CD14-positive monocyte (primary cell): ENCODE measurements around the gene PDE4D. TPM values are rescaled to one million over a fixed set of nuclear protein-coding genes. Genes with fewer than 3 reads are reported as not detected.
A peak's percentile ranks its signal among the peaks of the same experiment; 100 is the strongest.

ENCODE experiments used
- DNase-seq, 3 donors: peaks; one replicate each; pipeline ENCODE4 v3.0.0-alpha.2; 2011 to 2022
- H2AFZ ChIP-seq: 2 replicates; pipeline ENCODE4 v1.6.0; 2012; ENCODE audit warnings: mild to moderate bottlenecking, low read depth, low read length, inconsistent platforms; ENCODE audit not compliant: insufficient read depth, poor library complexity, severe bottlenecking
- H3K27ac ChIP-seq, 2 donors: 1 replicate in 1 of 2; 2 replicates in 1 of 2; pipeline ENCODE4 v1.5.1; 2012 to 2013; ENCODE audit warnings: low read length in 2 of 2, control low read depth in 1 of 2, inconsistent platforms in 1 of 2, low read depth in 1 of 2, mild to moderate bottlenecking in 1 of 2
- H3K27me3 ChIP-seq, 2 donors: one replicate each; pipeline versions ENCODE4 v1.6.0 to v1.6.1; 2011 to 2013; ENCODE audit warnings: low read length in 2 of 2; ENCODE audit not compliant: control insufficient read depth in 2 of 2, insufficient read depth in 2 of 2
- H3K36me3 ChIP-seq, 2 donors: replicated peaks in 1 of 2; 1 replicate in 1 of 2; 2 replicates in 1 of 2; pipeline versions ENCODE4 v1.5.1 to v1.6.1; 2012 to 2013; ENCODE audit warnings: low read length in 2 of 2, control low read depth in 1 of 2, inconsistent platforms in 1 of 2, mild to moderate bottlenecking in 1 of 2; ENCODE audit not compliant: insufficient read depth in 2 of 2, control insufficient read depth in 1 of 2
- H3K4me1 ChIP-seq, 2 donors: 1 replicate in 1 of 2; 2 replicates in 1 of 2; pipeline versions ENCODE4 v1.5.1 to v1.6.1; 2012 to 2013; ENCODE audit warnings: low read length in 2 of 2, control low read depth in 1 of 2, inconsistent platforms in 1 of 2, mild to moderate bottlenecking in 1 of 2, moderate library complexity in 1 of 2; ENCODE audit not compliant: insufficient read depth in 2 of 2, control insufficient read depth in 1 of 2
- H3K4me2 ChIP-seq: replicated peaks from 2 replicates; pipeline ENCODE3; 2012; ENCODE audit warnings: low read length, moderate library complexity, mild to moderate bottlenecking; ENCODE audit not compliant: poor library complexity, severe bottlenecking; ENCODE audit errors: extremely low read depth
- H3K4me3 ChIP-seq, 3 experiments: fragments of 200-600 bp in 1 of 3; sonication (generic) in 1 of 3; replicated peaks in 1 of 3; 1 replicate in 2 of 3; 2 replicates in 1 of 3; pipeline ENCODE4 v1.5.1; 2011 to 2013; ENCODE audit warnings: low read length in 3 of 3, mild to moderate bottlenecking in 3 of 3, control low read depth in 2 of 3, low read depth in 2 of 3, inconsistent platforms in 1 of 3, moderate library complexity in 1 of 3
- H3K79me2 ChIP-seq: 2 replicates; pipeline ENCODE4 v1.6.0; 2012; ENCODE audit warnings: mild to moderate bottlenecking, control low read depth, inconsistent platforms, low read length, moderate library complexity; ENCODE audit not compliant: insufficient read depth
- H3K9ac ChIP-seq: 2 replicates; pipeline ENCODE4 v1.6.0; 2017; ENCODE audit warnings: low read length, mild to moderate bottlenecking; ENCODE audit not compliant: insufficient read depth, poor library complexity, severe bottlenecking
- H3K9me3 ChIP-seq, 2 donors: replicated peaks in 1 of 2; 1 replicate in 1 of 2; 2 replicates in 1 of 2; pipeline versions ENCODE4 v1.5.1 to v1.6.1; 2012 to 2013; ENCODE audit warnings: low read length in 2 of 2, control low read depth in 1 of 2; ENCODE audit not compliant: control insufficient read depth in 1 of 2, insufficient read depth in 1 of 2
- H4K20me1 ChIP-seq: 2 replicates; pipeline ENCODE4 v1.6.0; 2012; ENCODE audit warnings: mild to moderate bottlenecking, low read length, control low read depth, moderate library complexity; ENCODE audit not compliant: insufficient read depth
- H3K27ac Mint-ChIP-seq, 7 donors: one replicate each; pipeline ENCODE4 v1.8.0; 2020; ENCODE audit warnings: mild to moderate bottlenecking in 7 of 7, mixed read lengths in 7 of 7, moderate library complexity in 6 of 7, inconsistent platforms in 2 of 7
- H3K27me3 Mint-ChIP-seq, 3 donors: one replicate each; pipeline ENCODE4 v1.8.0; 2021 to 2022; ENCODE audit warnings: low read depth in 3 of 3, mild to moderate bottlenecking in 3 of 3, mixed read lengths in 3 of 3, moderate library complexity in 3 of 3, inconsistent platforms in 1 of 3
- H3K36me3 Mint-ChIP-seq, 2 donors: one replicate each; pipeline ENCODE4 v1.8.0; 2020; ENCODE audit warnings: mixed read lengths in 2 of 2, inconsistent platforms in 1 of 2, mild to moderate bottlenecking in 1 of 2
- H3K4me1 Mint-ChIP-seq: one replicate; pipeline ENCODE4 v1.8.0; 2020; ENCODE audit warnings: mild to moderate bottlenecking, mixed read lengths
- H3K4me3 Mint-ChIP-seq, 2 donors: one replicate each; pipeline ENCODE4 v1.8.0; 2020; ENCODE audit warnings: mild to moderate bottlenecking in 2 of 2, mixed read lengths in 2 of 2, moderate library complexity in 1 of 2
- H3K9me3 Mint-ChIP-seq, 7 donors: one replicate each; pipeline ENCODE4 v1.8.0; 2020 to 2022; ENCODE audit warnings: mixed read lengths in 7 of 7, mild to moderate bottlenecking in 6 of 7, moderate library complexity in 6 of 7, inconsistent platforms in 2 of 7
- WGBS: methylation state at CpG from one replicate; pipeline ENCODE4 v1.1.5; 2013; ENCODE audit warnings: missing lambda C conversion rate; ENCODE audit not compliant: insufficient coverage; 5-methylcytosine and 5-hydroxymethylcytosine counted together
- intact Hi-C, 2 donors: fragments of 100-400 bp; cut with micrococcal nuclease; formaldehyde crosslinking; loops; one replicate each; pipeline versions ENCODE4 v1.15.0 to v1.15.1; 2023
- polyA plus RNA-seq, 3 donors: library from polyadenylated mRNA; depleted of rRNA in 1 of 3; unstranded in 2 of 3; stranded (reverse) in 1 of 3; fragments of 300-500 nt in 2 of 3; fragments of >200 nt in 1 of 3; fragmentation: Illumina TruSeq in 2 of 3; gene quantifications; 1 replicate in 2 of 3; 2 replicates in 1 of 3; pipeline ENCODE4 v1.2.3, GENCODE V29; 2012 to 2021
- TF ChIP-seq, protein P1 (sequence below): fragments of 200-600 bp; IDR thresholded peaks from one replicate; pipeline ENCODE4 v1.8.0; 2022; ENCODE audit warnings: antibody characterized with exemption, mild to moderate bottlenecking

Gene PDE4D
- polyA plus RNA-seq, 3 donors = 1.9 to 3.4 (median 2.8) TPM

DNA sequence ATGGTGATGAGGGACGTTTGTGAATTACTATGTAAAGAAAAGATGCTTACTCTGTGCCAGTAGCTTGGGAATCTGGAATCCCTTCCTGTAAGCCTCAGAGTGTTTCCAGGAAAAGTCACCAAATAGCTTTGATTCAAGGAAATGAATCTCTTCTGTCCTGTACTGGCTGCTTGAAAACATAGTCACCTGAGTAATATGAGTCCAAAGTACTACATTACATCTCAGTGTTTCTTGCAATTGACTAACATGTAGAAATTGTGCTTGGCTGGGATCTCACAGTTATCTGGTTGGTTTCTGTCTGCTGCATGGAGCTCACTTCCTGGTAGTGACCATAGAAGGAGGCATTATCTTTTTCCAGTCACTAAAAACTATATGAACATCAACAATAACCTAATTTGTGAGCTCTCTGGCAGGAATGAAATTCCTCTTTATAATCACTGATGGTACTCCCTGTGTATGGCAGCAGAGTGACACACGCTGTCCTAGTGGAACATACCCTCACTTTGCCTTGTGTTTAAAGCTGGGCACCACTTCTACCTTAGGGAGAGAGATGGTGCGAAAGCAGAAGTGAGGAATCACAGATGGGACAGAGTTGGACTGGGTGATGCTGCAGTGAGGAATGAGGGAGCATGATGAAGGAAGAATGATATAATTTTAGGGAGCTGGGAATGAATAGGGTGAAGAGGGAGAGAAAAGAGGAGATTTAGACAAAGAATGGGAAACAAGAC is 742.2 kb downstream of the PDE4D start:
- Histone ChIP-seq H3K9ac (no peak overlapping the region), H2AFZ (no peak overlapping the region), H3K4me1 (no peaks in the 10 kb centered on the region), H3K4me2 (no peak overlapping the region), H3K36me3 (no peaks in the 10 kb centered on the region), H3K4me3 (no peak overlapping the region), H3K9me3 (no peaks in the 10 kb centered on the region), H4K20me1 (no peaks in the 10 kb centered on the region), H3K27me3 (no peaks in the 10 kb centered on the region), H3K79me2 (no peaks in the 10 kb centered on the region), H3K27ac (no peak overlapping the region)
- WGBS = 93% methylated on average over 3 of the region's 3 CpGs
- Mint-ChIP-seq H3K4me1 (no peaks in the 10 kb centered on the region), H3K27me3 (no peaks in the 10 kb centered on the region), H3K9me3 (peaks cover 0 to 1% (median 0%) of the 10 kb centered on the region in 7 donors), H3K36me3 (no peaks in the 10 kb centered on the region), H3K27ac (peak overlapping the region in 1 of 7 donors; percentile 1), H3K4me3 (no peak overlapping the region)
- TF ChIP-seq, protein P1, sequence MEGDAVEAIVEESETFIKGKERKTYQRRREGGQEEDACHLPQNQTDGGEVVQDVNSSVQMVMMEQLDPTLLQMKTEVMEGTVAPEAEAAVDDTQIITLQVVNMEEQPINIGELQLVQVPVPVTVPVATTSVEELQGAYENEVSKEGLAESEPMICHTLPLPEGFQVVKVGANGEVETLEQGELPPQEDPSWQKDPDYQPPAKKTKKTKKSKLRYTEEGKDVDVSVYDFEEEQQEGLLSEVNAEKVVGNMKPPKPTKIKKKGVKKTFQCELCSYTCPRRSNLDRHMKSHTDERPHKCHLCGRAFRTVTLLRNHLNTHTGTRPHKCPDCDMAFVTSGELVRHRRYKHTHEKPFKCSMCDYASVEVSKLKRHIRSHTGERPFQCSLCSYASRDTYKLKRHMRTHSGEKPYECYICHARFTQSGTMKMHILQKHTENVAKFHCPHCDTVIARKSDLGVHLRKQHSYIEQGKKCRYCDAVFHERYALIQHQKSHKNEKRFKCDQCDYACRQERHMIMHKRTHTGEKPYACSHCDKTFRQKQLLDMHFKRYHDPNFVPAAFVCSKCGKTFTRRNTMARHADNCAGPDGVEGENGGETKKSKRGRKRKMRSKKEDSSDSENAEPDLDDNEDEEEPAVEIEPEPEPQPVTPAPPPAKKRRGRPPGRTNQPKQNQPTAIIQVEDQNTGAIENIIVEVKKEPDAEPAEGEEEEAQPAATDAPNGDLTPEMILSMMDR = no peak
- intact Hi-C loops = no loop called here
- no peak for DNase-seq

DNA sequence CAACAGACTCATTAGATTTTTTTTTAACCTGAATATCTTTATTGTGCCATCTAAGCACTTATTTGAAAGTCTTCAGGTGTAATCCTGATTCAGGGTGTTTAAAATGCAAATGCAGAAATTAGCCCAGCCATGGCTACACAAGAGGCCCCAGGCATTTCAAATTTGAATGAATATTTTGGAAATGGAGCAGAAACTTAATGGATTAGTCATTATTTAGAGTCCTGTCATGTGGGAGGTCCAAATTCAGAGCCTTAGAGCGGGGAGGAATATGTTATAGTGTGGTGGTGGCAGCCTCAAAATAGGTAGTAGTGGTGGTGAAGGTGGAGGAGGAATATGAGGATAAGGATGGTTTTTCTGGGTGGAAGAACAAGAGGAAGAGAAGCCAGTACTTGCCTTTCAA is 743.7 kb downstream of the PDE4D start:
- Histone ChIP-seq H3K79me2 (no peaks in the 10 kb centered on the region), H3K27ac (no peak overlapping the region), H3K9ac (no peak overlapping the region), H3K4me2 (no peak overlapping the region), H3K9me3 (no peaks in the 10 kb centered on the region), H3K36me3 (no peaks in the 10 kb centered on the region), H3K4me1 (no peaks in the 10 kb centered on the region), H2AFZ (no peak overlapping the region), H4K20me1 (no peaks in the 10 kb centered on the region), H3K4me3 (no peak overlapping the region), H3K27me3 (no peaks in the 10 kb centered on the region)
- H3K27me3 Mint-ChIP-seq = no peaks in the 10 kb centered on the region
- 100% methylated on average over 1 of the region's 1 CpG for WGBS
- peak overlapping the region in 1 of 7 donors; percentile 37 for H3K27ac Mint-ChIP-seq
- peaks cover 0 to 1% (median 0%) of the 10 kb centered on the region in 7 donors for H3K9me3 Mint-ChIP-seq
- H3K36me3 Mint-ChIP-seq = no peaks in the 10 kb centered on the region
- TF ChIP-seq, protein P1 = no peak
- intact Hi-C loops = no loop called here
- no peak overlapping the region for H3K4me3 Mint-ChIP-seq
- H3K4me1 Mint-ChIP-seq = no peaks in the 10 kb centered on the region
- no peak for DNase-seq
